Right cardiac atrium (tissue), 5 donors: ENCODE measurements around the gene EFCAB8. TPM values are rescaled to one million over a fixed set of nuclear protein-coding genes. Genes with fewer than 3 reads are reported as not detected.
"Not testable (repeated sequence)": the region's sequence is repeated elsewhere in the genome, so short reads cannot be mapped to it uniquely, and the experiment has no call there.

Source experiments
- ATAC-seq, 2 donors: fragments of 200-7000 bp; cut with Tn5 transposase; one replicate each; pipeline versions ENCODE4 v1.8.0 to v1.9.1; 2020; ENCODE audit warnings: moderate library complexity in 2 of 2, mild to moderate bottlenecking in 1 of 2
- DNase-seq, 3 donors: peaks; one replicate each; pipeline ENCODE4 v3.0.0-alpha.2; 2020
- H3K27ac ChIP-seq: one replicate; pipeline ENCODE4 v1.5.1; 2013; ENCODE audit warnings: mild to moderate bottlenecking, low read length, control low read depth, moderate library complexity
- H3K27me3 ChIP-seq: one replicate; pipeline ENCODE4 v1.6.1; 2013; ENCODE audit not compliant: control insufficient read depth, insufficient read depth
- H3K4me1 ChIP-seq: one replicate; pipeline ENCODE4 v1.6.1; 2013; ENCODE audit warnings: low read length; ENCODE audit not compliant: control insufficient read depth, insufficient read depth
- H3K4me3 ChIP-seq: one replicate; pipeline ENCODE4 v1.5.1; 2013; ENCODE audit warnings: low read length, control low read depth
- H3K9me3 ChIP-seq: one replicate; pipeline ENCODE4 v1.6.1; 2013; ENCODE audit warnings: low read length; ENCODE audit not compliant: control insufficient read depth
- WGBS: extraction: QIAGEN DNeasy Blood & Tissue Kit; methylation state at CpG from one replicate; pipeline ENCODE4 v1.1.7; 2013; 5-methylcytosine and 5-hydroxymethylcytosine counted together
- intact Hi-C, 4 donors: fragments of 100-400 bp; cut with DNase I; formaldehyde crosslinking; loops; one replicate each; pipeline versions ENCODE4 v1.11.0 to v1.14.0; 2022 to 2023
- polyA plus RNA-seq: library from polyadenylated mRNA; stranded (reverse); fragments of 200-250 nt; gene quantifications from one replicate; pipeline ENCODE4 v1.2.3, GENCODE V29; 2013
- total RNA-seq, 4 donors: library from RNA; stranded (reverse); fragmentation: NEBNext Ultra II Directional; extraction: Animal tissue kit (Norgen Biotek cat#: 25700); gene quantifications; one replicate each; pipeline ENCODE4 v1.2.1, GENCODE V29; 2021
- donor health status: healthy with polysubstance abuse.
- donor health status: DM: no; HTN: yes; CAD: no.
- donor health status: DM: no; HTN: no; CAD: no.
- donor health status: DM: no; HTN: yes; CAD: no; lungs with severe emphysema.
- donor health status: DM: yes; HTN: yes; CAD: no.

The EFCAB8 gene
- total and polyA plus RNA-seq, 5 donors, result 0.20 to 0.64 TPM; not detected in 3

DNA sequence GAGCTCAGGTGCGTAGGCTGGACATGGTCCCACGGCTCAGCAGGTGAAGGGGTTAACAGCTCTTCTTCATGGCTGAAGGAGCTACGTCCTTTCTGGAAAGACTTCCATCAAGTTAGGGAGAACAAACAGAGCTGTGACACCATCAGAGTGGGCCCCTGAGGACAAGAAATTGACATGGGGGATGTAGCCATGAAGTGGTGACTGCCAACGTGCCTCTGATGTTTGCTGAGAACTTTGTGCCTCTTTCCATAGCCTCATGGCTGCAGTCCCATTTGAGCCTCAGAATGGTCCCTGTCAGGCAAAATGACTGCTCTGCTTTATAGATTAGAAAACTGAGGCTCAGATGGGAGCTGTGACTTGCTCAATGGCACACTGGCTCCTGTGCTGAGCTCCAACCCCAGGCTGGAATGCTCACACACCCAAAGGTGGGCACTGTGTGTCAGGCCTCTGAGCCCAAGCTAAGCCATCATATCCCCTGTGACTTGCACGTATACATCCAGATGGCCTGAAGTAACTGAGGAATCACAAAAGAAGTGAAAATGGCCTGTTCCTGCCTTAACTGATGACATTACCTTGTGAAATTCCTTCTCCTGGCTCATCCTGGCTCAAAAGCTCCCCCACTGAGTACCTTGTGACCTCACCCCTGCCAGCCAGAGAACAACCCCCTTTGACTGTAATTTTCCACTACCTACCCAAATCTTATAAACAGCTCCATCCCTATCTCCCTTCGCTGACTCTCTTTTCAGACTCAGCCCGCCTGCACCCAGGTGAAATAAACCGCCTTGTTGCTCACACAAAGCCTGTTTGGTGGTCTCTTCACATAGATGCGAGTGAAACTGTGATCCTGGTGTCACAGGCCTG is 115.7 kb downstream of the EFCAB8 start:
- 77% methylated on average over 9 of the region's 9 CpGs for WGBS
- ATAC-seq, H3K27me3 ChIP-seq, H3K9me3 ChIP-seq, DNase-seq, H3K27ac ChIP-seq, H3K4me1 ChIP-seq, intact Hi-C loops, H3K4me3 ChIP-seq: not testable (repeated sequence)

GRCh38 chr20:32975121-32975520 is 116.4 kb downstream of the EFCAB8 start:
- ATAC-seq, H3K4me3 ChIP-seq, H3K4me1 ChIP-seq, H3K27ac ChIP-seq, H3K27me3 ChIP-seq, H3K9me3 ChIP-seq, intact Hi-C loops, DNase-seq: not testable (repeated sequence)
- 71% methylated on average over 4 of the region's 4 CpGs for WGBS

DNA sequence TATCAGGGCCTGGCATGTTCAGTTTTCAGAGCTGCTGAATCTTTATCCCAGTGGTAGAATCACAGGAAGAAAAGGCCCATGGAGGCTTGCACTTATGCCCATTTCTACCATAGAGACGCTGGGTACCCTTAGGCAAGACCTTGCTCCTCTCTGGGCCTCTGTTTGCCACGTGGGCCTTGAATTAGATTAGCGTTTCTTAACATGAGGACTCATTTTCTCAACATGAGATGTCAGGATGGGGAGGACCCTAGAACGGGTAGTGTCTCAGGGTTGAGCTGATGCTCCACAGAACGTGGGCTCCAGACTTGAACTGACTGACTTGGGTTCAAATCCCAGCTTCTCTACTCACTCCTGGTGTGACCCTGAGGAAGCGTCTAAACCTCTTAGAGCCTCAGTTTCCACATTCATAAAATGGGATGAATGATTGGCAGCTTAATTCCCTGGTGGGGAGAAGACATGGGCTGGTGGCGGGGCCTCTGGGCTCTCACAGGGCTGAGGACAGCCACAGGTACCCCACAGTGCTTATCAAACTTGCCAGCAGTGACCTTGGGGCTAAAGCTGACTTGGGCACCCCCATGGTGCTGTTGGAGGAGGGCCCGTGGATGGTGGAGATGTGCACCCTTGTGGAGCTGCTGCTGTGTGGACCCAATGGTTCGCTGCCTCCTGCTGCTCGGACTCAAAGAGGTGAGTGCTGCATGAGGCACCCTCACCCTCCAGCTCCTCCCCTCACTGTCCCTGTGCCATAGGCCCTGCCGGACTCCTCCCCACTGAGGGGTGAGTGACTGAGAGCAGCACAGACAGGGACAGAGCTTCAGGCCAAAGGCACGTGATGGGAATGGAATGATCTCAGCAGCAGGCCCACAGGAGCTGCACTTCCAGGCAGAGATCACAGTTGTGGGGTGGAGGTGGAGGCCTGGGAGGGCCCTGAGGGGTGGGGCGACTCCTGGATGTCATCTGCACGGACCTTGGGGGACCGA is 117.3 kb downstream of the EFCAB8 start:
- no peak overlapping the region for H3K4me3 ChIP-seq
- peaks cover 2% of the 10 kb centered on the region for H3K4me1 ChIP-seq
- 72% methylated on average over 15 of the region's 15 CpGs for WGBS
- DNase-seq (peak; percentile 40 to 81 (median 62)), ATAC-seq (peak; percentile 85 to 86)
- intact Hi-C loops, result no loop called here
- peak overlapping the region; percentile 5 for H3K27ac ChIP-seq
- no peaks in the 10 kb centered on the region for H3K9me3 ChIP-seq
- H3K27me3 ChIP-seq, result no peaks in the 10 kb centered on the region

DNA sequence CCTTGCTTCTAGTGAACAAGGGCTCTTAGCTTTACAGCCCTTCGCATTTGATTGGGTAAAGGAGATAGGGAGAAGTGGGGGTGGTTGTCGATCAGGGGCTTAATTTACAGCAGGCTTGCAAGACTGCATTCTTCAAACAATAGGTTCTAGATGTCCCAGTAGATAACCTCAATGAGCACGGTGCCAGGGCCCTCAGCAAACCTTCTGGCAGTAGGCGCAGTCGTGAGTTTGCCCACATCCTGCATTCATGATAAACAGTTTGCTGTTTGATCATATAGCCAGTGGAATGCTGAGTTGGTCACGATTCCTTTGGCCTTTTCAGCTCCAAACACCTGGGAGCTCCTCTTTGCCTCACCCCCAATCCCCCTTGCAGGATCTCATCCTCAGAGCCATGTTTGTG is 118.0 kb downstream of the EFCAB8 start:
- 74% methylated on average over 6 of the region's 6 CpGs for WGBS
- Histone ChIP-seq H3K4me3 (no peak overlapping the region), H3K27ac (no peak overlapping the region), H3K9me3 (no peaks in the 10 kb centered on the region), H3K27me3 (no peaks in the 10 kb centered on the region), H3K4me1 (no peaks in the 10 kb centered on the region)
- ATAC-seq, result no peak
- no peak for DNase-seq
- intact Hi-C loops, result no loop called here

DNA sequence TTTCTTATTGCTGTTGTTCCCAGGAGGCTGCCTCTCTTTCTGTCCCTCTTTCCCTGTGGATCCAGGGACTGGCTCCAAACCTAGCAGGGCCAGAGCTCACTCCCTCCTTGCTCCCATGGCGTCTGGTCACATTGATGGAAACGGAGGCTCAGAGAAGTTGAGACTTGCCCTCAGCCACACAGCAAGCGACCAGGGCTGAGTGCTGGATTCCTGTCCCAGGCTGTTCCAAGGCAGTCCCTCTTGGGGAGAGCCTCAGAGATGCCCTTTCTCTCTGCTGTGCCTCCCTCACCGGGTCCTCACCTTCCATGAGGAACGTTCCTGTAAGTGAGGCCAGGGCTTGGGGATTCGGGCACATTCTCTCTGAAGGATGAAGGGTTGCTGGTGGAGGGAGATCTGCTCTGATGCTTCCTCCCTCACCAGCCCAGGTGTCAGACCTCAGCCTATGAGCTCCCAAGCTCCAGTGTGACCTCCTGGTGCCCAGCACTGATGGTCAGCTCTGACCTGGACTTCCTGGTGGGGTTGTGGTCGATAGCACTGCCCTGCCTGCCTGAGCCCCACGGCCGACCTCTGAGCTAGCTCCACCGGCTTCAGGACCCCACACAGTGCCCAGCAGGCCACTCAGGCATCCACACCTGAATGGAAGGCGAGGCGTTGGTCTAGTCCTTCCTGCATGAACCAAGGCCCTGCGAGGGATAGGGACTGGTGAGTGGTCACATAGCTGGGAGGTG is 118.7 kb downstream of the EFCAB8 start:
- WGBS, result 82% methylated on average over 13 of the region's 13 CpGs
- ATAC-seq (no peak), DNase-seq (no peak)
- intact Hi-C loops, result no loop called here
- Histone ChIP-seq H3K4me1 (no peaks in the 10 kb centered on the region), H3K9me3 (no peaks in the 10 kb centered on the region), H3K27me3 (no peaks in the 10 kb centered on the region), H3K27ac (no peak overlapping the region), H3K4me3 (no peak overlapping the region)

DNA sequence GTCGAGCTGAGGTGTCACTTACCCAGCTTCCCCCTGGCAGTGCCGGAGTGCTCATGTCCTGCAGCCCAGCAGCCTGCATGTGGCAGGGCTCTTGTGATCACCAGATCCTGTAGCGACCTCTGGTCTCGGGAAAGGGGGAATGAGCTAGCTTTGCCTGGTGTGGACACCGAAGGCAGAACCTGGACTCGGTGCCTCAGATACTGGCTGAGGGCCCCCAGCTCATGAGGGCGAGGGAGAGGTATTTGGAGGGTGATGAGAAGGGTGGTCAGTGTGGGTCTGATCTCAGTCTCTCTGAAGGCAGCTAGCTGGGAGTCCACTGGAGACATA is 119.2 kb downstream of the EFCAB8 start:
- DNase-seq, result no peak
- Histone ChIP-seq H3K4me1 (no peaks in the 10 kb centered on the region), H3K9me3 (no peaks in the 10 kb centered on the region), H3K27ac (no peak overlapping the region), H3K27me3 (no peaks in the 10 kb centered on the region), H3K4me3 (no peak overlapping the region)
- 72% methylated on average over 7 of the region's 7 CpGs for WGBS
- intact Hi-C loops, result no loop called here
- no peak for ATAC-seq

DNA sequence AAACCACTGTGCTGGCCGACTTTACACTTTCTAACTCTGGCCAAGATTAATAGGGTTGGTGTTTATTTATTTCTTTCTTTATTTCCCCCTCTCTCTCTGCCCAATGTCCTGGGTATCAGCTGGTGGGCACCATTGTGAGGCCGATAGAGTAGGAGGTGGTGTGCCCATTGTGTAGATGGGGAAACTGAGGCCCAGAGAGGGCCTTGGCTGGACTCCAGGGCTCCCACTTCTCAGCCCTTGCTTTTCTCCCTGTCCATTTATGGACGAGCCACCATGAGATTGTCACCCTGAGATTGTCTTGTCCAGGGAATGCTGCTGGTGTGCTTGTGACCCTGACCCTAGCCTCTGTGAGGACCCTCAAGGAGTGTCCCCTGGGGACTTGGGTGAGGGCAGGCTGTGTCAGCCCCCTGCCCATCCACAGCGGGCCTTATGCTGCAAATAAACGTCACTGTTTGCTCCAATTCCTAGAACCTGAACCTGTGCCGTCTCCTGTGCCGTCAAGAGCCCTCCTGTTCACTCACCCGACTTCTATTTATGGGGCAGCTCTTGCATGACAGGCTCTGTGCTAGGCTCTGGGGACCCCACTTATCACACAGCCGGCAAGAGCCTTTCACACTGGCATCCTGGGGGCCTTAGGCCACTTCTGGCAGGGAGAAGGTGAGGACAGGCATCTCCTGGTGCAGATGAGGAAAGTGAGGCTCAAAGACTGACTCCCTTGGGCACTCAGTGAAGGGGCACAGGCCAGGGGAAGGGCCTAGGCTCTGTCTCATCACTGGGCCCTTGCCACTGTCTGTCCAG is 120.7 kb downstream of the EFCAB8 start:
- H3K4me1 ChIP-seq, result no peaks in the 10 kb centered on the region
- DNase-seq (no peak), ATAC-seq (no peak)
- no peak overlapping the region for H3K4me3 ChIP-seq
- 64% methylated on average over 9 of the region's 9 CpGs for WGBS
- intact Hi-C loops, result no loop called here
- H3K9me3 ChIP-seq, result no peaks in the 10 kb centered on the region
- H3K27me3 ChIP-seq, result no peaks in the 10 kb centered on the region
- H3K27ac ChIP-seq, result no peak overlapping the region

DNA sequence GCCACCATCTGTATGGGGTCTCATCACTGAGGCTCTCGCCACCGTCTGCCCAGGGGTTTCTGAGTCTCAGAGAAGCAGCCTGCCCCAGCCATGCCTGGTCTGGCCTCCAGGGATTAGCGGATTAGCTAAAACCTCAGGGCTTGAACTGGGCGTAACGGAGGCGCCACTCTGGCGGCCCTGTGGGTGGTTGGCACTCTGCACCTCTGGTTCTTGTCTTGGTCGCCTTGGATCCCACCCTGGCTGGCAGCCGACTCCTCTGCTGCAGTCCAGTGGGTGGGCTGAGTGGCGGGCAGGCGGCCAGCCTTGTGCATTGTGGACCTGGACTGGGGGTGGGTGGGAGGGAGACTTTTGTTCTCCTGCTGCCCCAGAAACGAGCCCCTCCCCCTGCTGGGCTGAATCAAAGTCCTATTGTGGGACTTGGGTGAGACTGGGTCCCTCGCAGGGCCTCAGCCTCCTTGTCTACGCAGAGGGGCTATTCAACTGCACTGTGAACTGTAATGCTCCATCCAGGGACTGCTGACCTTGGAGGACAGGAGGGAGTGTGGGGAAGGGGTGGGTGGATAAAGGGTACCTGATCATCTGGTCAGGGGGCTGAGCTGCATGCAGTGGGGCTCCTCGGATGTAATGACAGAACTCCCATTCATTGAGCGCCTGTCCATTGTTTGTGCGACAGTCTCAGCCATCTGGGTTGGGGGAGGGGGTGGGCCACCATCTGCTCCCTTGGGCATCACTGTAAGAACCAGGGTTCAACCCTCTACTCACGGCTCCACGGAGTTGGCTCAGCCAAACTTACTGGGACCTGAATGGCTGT is 121.6 kb downstream of the EFCAB8 start:
- 58% methylated on average over 19 of the region's 19 CpGs for WGBS
- ATAC-seq, result no peak

GRCh38 chr20:32980990-32981389 is 122.3 kb downstream of the EFCAB8 start:
- H3K9me3 ChIP-seq, result no peaks in the 10 kb centered on the region
- intact Hi-C loops, result no loop called here
- H3K4me1 ChIP-seq, result no peaks in the 10 kb centered on the region
- no peak overlapping the region for H3K4me3 ChIP-seq
- DNase-seq, result no peak
- ATAC-seq, result no peak
- no peak overlapping the region for H3K27ac ChIP-seq
- no peaks in the 10 kb centered on the region for H3K27me3 ChIP-seq
- WGBS, result 80% methylated on average over 6 of the region's 6 CpGs

More for the DNA sequence above, 121.6 kb downstream of the EFCAB8 start:
- DNase-seq, result peak; percentile 37 to 81 (median 76)
- H3K4me1 ChIP-seq, result no peaks in the 10 kb centered on the region
- no peak overlapping the region for H3K4me3 ChIP-seq
- H3K9me3 ChIP-seq, result no peaks in the 10 kb centered on the region
- intact Hi-C loops, result no loop called here
- H3K27ac ChIP-seq, result no peak overlapping the region
- H3K27me3 ChIP-seq, result no peaks in the 10 kb centered on the region
